M059J (cell line): ENCODE results near the gene LAPTM5. TPM values are rescaled to one million over a fixed set of nuclear protein-coding genes. Genes with fewer than 3 reads are reported as not detected.

Experiments used
- DNase-seq: peaks from one replicate; pipeline ENCODE4 v3.0.0-alpha.2; 2012; ENCODE audit warnings: low read depth
- total RNA-seq: library from RNA; depleted of rRNA; stranded (reverse); fragments of >200 nt; shearing (Covaris generic); gene quantifications from 2 replicates; pipeline ENCODE4 v1.2.3, GENCODE V29; 2014

LAPTM5 gene
- total RNA-seq, 1 experiment from 2014 or later: 3.4 TPM

DNA sequence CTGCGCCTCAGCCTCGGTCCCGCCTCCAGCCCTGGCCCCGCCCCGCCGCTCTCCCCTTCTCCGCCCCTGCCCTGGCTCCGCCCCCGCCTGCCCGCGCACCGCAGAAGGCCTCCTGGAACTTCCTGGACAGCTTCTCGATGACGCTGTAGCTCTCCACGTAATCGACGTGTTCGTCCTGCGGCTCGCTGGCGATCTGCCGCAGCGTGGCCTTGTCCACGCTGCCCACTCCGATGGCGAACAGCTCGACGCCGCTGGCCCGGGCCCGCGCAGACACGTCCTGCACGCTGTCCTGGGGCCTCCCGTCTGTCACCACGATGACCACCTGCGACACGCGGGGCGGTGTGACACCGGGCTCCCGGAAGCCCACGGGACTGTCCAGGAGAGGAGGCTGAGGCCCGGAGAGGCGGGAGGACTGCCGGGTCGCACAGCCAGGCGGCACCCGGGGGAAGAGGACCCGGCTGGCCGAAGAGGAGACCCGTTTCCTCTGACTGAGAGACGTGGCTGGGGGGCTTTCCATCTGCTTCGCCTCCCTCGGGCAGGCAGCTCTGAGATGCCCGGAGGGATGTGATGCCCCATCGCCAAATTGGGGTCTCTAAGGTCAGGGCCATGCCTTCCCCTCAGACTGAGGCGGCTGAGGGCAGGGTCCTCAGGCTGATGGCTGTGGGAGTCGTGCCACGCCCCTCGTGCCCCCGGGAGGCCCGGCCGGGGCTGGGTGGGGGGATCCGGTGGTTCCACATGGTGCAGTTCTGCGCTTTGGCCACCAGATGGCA, 38.8 kb downstream of the LAPTM5 start:
- peak; percentile 96 for DNase-seq

DNA sequence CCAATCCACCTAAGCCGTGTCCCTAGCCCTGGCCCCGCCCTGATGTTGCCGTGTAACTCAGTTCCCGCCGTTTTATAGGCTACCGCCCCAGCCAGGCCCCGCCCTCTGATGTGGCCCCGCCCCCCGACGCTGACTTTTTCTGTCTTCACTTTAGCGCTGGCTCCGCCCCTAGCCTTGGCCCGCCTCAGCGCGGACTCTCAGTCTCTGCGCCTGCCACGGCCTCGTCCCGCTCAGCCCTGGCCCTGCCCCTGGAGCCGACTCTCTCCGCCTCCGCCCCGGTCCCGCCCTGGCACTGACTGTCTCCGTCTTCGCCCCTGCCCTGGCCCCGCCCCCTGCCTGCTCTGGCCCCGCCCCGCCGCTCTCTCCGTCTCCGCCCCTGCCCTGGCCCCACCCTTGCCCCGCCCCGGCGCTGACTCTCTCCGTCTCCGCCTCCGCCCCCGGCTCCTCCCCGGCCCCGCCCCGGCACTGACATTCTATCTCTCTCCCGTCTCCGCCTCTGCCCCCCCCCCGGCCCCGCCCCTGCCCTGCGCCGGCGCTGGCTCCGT, 39.4 kb downstream of the LAPTM5 start:
- DNase-seq: peak; percentile 96

DNA sequence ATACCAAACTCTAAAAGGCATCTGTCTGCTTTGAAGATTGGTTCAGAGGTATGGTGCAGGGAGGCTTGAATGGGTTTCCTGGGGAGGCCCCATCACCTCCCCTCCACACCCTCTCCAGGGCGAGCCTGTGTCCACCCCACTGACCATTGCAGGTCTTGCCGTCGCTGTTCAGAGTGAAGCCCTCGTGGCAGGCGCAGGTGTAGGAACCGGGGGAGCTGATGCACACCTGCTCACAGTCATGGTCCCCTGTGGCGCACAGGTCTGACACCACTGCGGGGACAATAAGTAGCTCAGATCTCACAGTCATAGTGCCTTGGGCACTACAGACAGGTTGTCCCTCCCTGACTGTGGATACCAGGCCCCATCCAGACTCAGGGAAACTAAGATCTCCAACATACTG, 40.9 kb downstream of the LAPTM5 start:
- DNase-seq: no peak

DNA sequence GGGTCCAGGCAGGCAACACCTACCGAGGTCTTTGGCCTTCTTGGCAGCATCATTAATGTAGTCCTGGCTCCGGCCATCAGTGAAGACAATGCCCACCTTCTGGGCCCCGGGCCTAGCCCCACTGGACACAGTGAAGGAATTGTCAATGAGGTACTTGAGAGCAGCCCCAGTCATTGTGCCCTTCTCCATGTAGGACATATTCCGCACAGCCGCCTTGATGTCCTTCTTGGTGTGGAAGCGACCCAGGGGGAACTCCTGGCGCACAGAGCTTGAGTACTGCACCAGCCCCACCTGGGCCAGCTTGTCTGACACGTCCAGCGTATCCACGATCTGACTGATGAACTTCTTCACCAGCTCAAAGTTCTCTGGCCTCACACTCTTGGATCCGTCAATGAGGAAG, 41.7 kb downstream of the LAPTM5 start:
- no peak for DNase-seq

DNA sequence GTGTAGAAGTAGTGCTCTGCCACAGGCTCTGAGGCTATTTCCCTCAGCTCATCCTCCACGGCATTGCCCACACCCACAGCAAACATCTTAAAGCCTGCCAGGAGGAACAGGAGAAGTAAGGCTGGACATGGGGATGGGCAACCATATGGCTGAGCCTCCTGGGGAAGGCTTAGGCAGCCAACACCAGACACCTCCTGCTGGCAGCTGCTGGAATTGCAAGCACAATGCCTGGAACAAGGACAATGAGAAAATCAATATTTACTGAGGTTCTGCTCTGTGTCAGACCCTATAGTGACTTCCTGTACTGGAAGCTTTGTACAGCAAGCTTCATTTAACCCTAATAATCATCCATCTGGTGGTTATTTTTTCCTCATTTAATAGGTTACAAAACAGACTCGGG, 42.4 kb downstream of the LAPTM5 start:
- no peak for DNase-seq

DNA sequence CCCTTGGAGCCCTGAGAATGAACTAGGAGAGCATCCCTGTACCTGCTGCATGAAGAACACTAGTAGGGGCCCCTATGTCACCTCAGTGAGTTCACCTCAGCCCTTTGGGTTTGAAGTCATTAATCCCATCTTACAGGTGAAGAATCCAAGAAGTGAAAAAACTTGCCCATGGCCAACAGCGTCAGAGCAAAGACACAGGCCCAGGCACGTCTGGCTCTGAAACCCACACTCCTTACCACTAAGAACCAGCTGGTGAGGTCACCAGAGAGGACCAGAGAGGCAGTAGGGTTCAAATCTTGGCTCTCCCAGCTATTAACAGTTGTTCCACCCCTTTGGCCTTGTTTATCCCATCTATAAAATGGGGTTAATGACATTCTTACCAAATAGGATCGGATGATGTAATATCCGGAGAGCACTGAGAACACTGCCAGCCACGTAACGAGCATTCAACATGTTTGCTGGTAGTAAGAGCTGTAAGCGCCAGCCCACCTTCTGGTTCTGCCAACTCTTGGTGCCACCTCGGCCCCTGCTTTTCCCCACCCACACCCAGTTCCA, 43.0 kb downstream of the LAPTM5 start:
- DNase-seq: no peak

DNA sequence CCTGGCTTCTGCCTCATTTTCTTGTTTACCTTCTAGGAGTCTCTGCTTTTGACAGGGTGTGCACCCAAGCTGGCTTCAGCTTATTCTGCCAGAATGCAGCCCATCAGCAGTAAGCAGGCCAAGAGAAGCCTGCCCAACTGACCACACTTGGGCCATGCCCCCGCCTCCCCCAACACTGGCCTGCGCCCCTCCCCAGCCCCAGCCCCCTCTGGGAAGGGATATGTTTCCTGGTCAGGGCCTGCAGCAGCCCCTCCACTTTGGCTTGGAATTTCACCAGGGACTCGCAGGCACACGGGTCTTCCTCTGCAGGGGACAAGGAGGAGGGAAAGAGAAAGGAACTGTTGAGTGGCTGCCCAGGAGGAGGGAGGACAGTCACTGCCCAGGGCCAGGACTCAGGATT, 43.5 kb downstream of the LAPTM5 start:
- DNase-seq: no peak

DNA sequence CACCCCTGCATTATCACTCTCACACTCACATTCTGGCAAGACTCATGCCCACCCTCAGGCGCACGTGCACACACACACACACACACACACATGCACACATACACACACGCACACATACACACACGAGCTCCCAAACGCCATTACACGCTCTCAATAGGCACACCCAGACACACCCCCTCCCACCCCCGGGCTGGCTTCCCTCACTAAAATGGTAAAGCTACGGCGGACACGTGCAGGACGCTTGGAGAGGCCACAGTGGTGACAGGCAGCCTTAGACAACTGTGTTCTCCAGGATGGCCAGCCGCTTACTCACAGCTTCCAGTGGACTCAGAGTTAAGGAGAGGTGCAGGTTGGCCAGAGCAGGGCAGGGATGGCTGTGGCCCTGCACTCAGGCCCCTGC, 44.3 kb downstream of the LAPTM5 start:
- DNase-seq: no peak

DNA sequence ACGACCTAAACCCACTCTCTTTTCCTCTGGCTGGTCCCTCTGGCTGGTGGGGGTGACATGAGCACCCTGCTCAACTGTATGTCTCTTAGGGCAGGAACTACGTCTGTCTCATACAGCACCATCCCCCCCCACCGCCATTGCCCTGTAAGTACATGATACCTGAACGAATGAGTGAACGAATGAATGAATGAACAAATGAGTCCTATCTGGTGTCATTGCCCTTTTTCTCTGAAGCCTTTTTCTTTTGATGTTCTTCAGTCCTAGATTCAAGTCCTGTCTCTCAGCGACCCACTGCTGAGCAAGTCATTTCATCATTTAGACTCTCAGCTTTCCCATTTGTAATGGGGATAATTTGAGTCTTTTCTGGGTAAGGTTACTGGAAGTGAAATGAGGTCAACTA, 45.0 kb downstream of the LAPTM5 start:
- no peak for DNase-seq

DNA sequence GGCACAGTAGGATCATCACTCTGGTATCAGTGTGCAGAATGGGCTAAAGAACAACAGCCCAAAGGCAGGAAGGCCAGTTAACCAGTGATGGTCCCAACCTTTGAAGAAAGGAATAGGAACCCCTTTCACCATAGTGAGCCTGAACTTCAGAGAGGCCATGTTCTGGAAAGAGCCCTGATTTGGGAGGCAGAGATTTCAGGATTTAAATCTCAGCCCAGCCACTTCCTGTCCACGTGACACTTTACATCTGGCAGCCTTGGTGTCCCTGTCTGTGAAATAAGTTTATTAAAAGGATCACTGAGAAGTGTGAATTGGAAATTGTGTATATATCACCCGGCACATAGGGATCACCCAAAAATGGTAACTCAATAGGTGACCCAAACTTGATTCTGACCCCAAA, 47.2 kb downstream of the LAPTM5 start:
- no peak for DNase-seq

DNA sequence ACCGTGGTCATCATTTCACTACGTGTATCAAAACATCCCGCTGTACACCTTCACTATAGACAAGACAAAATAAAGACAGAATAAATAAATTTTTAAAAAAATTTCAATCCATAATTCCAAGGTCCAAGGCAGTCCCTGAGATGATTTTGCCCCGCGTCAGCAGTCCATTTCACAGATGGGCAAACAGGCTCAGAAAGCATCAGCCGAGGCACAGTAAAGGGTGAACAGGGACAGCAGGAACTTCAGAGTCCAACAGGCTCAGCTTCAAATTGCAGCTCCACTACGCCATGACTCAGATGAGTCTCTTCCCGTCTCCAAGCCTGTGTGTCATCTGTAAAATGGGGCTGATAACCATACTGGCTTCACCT, 49.2 kb downstream of the LAPTM5 start:
- DNase-seq: no peak

DNA sequence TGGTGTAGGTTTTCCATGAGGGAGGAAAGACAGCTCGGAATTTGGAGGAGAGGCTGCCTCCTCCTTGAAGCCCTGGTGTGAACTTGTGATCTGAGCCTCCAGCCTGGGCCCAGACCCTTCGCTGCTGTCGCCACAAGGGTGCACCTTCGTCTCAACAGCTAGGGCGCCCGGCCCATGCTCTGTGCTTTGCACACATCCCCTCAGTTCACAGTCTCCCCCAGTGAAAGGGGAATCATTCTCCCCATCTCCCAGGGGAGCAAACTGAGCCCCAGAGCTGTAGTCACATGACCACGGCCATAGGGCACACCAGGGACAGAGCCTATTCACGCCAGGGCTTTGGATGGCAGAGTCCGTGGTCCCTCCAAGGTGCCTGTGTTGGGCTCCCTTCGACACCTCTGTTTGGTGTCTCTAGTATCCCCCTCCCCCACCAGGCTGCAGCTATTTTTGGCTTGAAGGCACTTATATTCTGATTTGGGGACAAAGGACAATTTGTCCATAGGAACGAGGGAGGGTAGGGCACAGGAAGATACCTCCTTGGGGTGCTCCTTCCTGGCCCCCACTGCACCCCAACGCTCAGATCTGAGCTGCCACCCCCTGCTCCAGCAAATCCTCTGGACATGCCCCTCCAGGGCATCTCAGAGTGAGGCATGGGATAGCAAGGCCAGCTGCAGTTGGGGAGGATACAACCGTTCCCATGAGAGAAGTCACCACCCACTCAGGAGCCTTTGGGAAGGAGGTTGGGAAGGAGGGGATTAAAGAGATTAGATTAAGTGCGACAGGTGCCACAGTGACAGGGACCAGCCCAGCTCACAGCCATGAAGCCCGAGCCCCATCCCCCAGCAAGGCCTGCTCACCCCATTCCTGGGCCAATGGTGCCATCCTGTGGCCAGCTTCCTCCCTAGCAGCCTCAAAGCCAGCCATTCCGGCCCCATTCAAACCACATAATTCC, 49.9 kb downstream of the LAPTM5 start:
- DNase-seq: peak; percentile 63

DNA sequence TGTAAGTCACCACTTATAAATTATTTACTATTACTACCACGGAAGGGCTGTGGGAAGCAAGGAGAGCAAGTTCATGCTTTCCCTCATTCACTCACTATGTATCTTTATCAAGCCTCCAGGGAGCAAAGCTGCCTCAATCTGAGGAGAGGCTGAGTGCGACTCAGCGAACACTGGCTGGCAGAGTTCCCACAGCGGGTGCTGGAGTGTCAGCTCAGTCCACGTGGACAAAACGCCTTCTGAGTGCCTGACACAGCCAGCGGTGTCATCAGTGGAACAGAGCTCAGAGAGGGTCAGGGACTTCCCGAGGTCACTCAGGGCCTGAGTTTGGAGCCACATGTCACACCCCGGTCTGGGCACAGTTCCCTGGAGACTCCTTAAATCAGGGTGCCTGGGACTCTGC, 51.0 kb downstream of the LAPTM5 start:
- DNase-seq: peak; percentile 49

DNA sequence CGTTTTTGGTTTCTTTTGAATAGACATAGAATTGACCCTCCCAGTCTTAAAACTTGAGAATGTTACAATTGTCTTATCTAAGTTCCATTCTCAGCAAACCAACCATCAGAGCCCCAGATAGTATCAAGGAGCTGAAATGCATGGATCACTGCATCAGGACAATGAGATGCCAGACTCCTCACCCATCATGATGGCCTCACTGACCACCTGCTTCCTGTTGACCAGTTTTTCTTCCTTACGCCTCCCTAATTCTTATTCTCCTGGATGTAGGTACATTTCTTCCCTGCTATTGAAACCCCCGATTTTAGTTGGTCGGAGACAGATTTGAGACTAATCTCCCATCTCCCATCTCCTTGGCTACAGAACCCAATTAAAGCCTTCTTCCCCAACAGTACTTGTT, 51.9 kb downstream of the LAPTM5 start:
- no peak for DNase-seq

DNA sequence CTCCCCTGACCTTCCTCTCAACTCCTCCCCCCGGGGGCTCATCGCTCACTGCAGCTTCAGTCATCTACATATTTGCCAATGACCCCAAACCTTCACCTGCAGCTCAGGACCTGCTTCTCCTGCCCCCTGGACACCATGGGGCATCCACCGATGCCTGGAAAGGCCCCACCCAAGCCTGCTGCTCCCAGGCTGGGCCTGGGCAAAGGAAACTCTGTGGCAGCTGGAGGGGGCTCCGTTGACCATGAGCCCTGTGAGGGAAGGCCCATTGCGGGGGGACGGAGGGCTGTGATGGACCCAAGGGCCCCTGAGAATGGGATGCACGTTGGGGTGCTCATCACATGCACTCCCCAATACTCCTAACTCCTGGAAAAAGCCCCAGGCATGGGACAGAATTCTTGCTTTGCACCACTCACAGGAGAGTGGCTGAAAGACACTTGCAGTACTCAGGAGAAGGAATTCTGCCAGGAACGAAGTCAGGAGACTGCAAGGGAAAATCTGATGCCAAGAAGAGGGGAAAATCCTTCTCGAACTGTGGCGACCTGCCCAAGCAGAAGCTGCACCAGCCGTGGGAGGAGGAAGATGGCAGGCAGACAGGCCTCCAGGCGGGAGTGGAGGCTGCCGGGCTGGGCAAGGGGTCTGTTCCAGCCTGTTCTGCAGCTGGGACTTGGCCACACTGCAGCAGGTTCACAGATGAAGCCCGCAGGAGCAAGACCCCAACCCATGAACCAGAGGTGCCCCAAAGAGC, 52.6 kb downstream of the LAPTM5 start:
- DNase-seq: no peak

DNA sequence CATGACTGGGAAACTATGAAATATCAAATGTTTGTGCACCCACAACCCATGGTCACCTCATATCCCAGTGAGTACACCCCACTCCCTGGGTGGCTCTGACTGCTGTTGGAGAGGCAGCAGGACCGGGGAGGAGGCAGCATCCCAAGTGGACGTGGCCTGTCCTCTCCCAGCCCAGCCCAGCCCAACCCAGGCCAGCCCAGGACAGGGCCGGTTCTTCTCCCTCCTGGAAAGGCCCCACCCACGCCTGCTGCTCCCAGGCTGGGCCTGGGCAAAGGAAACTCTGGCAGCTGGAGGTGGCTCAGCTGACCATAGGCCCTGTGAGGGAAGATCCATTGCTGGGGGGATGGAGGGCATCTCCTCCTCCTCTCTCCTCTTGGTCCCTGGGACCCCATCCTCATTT, 53.3 kb downstream of the LAPTM5 start:
- no peak for DNase-seq

DNA sequence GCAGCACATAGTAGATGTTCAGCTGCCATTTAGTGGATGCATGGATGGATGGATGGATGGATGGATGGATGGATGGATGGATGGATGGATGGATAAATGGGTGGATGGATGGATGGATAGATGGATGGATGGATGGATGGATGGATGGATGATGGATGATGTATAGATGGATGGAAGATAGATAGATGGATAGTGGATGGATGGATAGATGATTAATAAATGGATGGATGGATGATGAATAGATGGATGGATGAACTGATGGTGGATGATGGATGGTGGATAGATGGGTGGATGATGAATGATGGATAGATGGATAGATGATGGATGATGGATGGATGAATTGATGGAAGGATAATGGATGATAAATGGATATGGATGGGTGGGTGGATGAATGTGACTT, 54.8 kb downstream of the LAPTM5 start:
- DNase-seq: no peak

DNA sequence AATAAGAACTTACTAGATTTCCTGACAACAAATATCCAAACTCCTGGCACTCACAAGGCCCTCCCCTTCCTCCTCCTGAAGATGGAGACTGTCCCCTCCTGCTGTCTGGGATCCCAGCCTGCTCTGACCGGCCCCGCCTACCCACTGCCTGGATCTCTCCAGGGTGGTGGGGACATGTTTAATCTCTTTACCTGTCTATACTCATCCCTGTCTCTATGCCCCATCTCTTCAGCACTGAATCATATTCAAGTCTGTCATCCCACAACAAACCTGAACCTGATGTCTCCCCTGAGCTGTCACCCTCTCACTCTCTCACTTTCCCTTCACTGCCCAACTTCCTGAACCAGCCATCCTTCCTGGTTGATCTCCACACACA, 56.3 kb downstream of the LAPTM5 start:
- DNase-seq: no peak

DNA sequence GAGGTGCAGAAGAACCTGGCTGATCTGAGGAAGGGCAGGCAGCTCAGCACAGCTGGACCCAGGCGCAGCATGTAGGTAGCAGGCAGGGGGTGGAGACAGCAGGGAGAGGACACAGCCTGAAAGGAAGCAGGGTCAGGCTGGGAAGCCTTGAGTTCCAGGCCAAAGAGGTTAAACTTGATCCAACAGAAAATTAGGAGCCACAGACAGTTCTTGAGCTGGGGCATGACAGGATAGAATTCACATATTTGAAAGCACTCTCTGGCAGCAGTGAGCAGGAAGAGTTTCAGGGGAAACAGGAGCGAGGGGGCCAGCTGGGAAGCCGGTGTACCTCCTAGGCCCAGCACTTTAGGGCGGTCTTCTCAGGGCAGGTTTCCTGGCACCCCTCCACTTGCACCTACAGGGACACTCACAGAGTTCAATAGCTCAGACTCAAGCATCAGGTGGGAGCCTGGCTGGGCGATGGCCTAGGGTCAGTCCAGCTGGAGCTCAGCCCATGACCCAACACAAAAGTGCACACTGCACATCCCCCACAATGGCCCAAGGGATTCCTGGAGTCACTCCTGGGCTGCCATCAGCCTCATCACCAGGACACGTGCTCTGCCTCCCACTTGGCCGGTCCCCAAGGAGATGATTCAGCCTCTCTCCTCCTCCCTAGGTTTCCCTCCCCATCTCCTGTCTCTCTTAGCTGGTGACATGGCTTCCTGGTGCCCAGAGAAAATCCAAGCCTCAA, 56.9 kb downstream of the LAPTM5 start:
- peak; percentile 92 for DNase-seq

DNA sequence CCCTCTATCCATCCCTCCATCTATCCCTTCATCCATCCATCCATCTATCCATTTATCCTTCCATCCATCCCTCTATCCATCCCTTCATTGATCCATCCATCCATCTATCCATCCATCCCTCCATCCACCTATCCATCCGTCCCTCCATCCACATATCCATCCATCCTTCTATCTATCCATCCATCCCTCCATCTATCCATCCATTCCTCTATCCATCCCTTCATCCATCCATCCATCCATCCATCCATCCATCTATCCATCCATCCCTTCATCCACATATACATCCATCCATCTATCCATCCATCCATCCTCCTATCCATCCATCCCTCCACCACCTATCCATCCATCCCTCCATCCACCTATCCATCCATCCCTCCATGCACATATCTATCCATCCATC, 57.8 kb downstream of the LAPTM5 start:
- no peak for DNase-seq

DNA sequence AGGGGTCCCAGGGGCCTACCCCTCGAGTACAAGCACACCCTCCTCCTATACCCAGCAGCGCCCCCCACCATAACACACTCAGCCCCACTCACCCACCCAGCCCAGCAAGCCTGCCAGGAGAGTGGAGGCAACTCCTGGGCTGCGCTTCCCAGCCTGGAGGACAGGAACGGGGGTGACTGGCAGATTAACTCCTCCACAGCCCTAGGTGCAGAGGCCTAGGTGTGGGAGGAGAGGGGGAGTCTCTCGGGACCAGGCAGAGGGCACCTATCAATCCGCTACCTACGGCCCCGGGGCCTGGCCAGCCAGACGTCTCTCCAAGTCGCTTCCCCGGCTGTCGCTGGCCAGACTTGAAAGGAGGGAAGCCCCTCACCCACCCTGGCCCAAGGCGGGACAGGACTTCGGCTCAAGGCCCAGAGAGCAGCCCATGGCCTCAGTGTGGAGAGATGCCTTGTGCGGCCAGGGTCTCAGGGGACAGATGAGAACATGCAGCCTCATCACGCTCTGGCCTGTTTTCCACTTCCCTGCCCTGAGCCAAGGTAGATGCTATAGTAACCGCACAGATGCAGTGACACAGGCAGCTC, 59.1 kb downstream of the LAPTM5 start:
- no peak for DNase-seq
